ENCODE results near the gene COG5.

- TF ChIP-seq CTCF (conservative IDR thresholded peaks at IDR 0.05; ENCODE audit: low read depth in 2 of 2): no peak
- TF ChIP-seq JUNB (IDR thresholded peaks at IDR 0.05; ENCODE audit: unreplicated experiment): no peak
- no peak for TF ChIP-seq REST (IDR thresholded peaks at IDR 0.05; ENCODE audit: unreplicated experiment)
- TF ChIP-seq POLR2AphosphoS5 (IDR thresholded peaks at IDR 0.05; ENCODE audit: low read depth): no peak
- no peak for TF ChIP-seq CREB1 (CRISPR knock-in tag; IDR thresholded peaks at IDR 0.05; ENCODE audit: low read depth)
- TF ChIP-seq EZH2phosphoT487 (IDR thresholded peaks at IDR 0.05; ENCODE audit: unreplicated experiment): no peak
- TF ChIP-seq EZH2 (IDR thresholded peaks at IDR 0.05; ENCODE audit: low read depth, unreplicated experiment): no peak
- TF ChIP-seq ZNF462 (CRISPR knock-in tag; IDR thresholded peaks at IDR 0.05): no peak
- no peak for TF ChIP-seq NANOG (IDR thresholded peaks at IDR 0.05; ENCODE audit: borderline replicate concordance)
Measured at GRCh38 chr7:107580716-107581383, 17.1 kb upstream of the COG5 start.
